ENCODE measurements around the gene NELL1. TPM values are rescaled to one million over a fixed set of nuclear protein-coding genes. Genes with fewer than 3 reads are reported as not detected.
"Not testable (repeated sequence)": the region's sequence is repeated elsewhere in the genome, so short reads cannot be mapped to it uniquely, and the experiment has no call there.

The NELL1 gene
- total RNA-seq, 1 donor from 2014 or later = 0.45 TPM

DNA sequence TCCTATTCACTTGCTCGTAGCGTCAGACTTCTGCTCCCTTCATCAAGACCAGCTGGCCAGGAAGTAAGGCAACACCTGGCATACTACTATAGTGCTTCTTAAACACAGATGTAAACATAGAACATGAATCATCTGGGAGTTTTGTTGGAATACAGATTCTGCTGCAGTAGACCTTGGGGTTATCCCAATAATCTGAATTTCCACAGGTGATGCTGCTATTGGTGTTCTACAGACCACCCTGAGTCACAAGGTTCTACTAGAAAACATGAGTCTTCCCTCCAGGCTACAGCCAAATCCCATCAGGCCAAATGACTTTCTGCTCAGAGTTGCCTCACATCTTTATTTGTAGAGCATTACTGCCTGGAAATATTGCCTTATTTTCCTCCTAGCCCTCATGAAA lies 175.2 kb downstream of the NELL1 start:
- Mint-ChIP-seq H3K27me3 (ENCODE audit: low read depth, unreplicated experiment) (peaks cover 3% of the 10 kb centered on the region), H3K9me3 (ENCODE audit: unreplicated experiment) (no peaks in the 10 kb centered on the region), H3K27ac (ENCODE audit: unreplicated experiment) (no peak overlapping the region), H3K36me3 (ENCODE audit: low read depth, unreplicated experiment) (no peaks in the 10 kb centered on the region), H3K4me3 (ENCODE audit: unreplicated experiment) (no peak overlapping the region), H3K4me1 (ENCODE audit: low read depth, unreplicated experiment) (no peaks in the 10 kb centered on the region)
- no peaks in the 10 kb centered on the region for H3K79me2 ChIP-seq (ENCODE audit: insufficient read depth, low read length)
- H2AFZ ChIP-seq (ENCODE audit: low read depth, low read length) = no peak overlapping the region
- no peaks in the 10 kb centered on the region for H3K27me3 ChIP-seq (ENCODE audit: insufficient read depth, low read length)
- H4K20me1 ChIP-seq (ENCODE audit: insufficient read depth, low read length) = no peaks in the 10 kb centered on the region
- no peaks in the 10 kb centered on the region for H3K9me3 ChIP-seq (ENCODE audit: insufficient read depth, low read depth, low read length)
- DNase-seq (ENCODE audit: low read depth) = no peak
- H3K36me3 ChIP-seq (ENCODE audit: insufficient read depth, low read length) = no peaks in the 10 kb centered on the region
- no peak overlapping the region for H3K27ac ChIP-seq (ENCODE audit: low read depth, low read length)
- H3K4me3 ChIP-seq (ENCODE audit: insufficient read depth, low read depth, low read length) = no peak overlapping the region
- H3K9ac ChIP-seq (ENCODE audit: low read length) = no peak overlapping the region
- no peak overlapping the region for H3K4me2 ChIP-seq (ENCODE audit: low read length)
- no peak for FAIRE-seq
- no peak for TF ChIP-seq EZH2 (IDR thresholded peaks at IDR 0.05; ENCODE audit: insufficient read depth, low read length)
- TF ChIP-seq, protein P1, sequence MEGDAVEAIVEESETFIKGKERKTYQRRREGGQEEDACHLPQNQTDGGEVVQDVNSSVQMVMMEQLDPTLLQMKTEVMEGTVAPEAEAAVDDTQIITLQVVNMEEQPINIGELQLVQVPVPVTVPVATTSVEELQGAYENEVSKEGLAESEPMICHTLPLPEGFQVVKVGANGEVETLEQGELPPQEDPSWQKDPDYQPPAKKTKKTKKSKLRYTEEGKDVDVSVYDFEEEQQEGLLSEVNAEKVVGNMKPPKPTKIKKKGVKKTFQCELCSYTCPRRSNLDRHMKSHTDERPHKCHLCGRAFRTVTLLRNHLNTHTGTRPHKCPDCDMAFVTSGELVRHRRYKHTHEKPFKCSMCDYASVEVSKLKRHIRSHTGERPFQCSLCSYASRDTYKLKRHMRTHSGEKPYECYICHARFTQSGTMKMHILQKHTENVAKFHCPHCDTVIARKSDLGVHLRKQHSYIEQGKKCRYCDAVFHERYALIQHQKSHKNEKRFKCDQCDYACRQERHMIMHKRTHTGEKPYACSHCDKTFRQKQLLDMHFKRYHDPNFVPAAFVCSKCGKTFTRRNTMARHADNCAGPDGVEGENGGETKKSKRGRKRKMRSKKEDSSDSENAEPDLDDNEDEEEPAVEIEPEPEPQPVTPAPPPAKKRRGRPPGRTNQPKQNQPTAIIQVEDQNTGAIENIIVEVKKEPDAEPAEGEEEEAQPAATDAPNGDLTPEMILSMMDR (IDR thresholded peaks at IDR 0.05; ENCODE audit: insufficient read depth, low read depth, low read length) = no peak
- H3K4me1 ChIP-seq (ENCODE audit: insufficient read depth, low read length) = no peaks in the 10 kb centered on the region

DNA sequence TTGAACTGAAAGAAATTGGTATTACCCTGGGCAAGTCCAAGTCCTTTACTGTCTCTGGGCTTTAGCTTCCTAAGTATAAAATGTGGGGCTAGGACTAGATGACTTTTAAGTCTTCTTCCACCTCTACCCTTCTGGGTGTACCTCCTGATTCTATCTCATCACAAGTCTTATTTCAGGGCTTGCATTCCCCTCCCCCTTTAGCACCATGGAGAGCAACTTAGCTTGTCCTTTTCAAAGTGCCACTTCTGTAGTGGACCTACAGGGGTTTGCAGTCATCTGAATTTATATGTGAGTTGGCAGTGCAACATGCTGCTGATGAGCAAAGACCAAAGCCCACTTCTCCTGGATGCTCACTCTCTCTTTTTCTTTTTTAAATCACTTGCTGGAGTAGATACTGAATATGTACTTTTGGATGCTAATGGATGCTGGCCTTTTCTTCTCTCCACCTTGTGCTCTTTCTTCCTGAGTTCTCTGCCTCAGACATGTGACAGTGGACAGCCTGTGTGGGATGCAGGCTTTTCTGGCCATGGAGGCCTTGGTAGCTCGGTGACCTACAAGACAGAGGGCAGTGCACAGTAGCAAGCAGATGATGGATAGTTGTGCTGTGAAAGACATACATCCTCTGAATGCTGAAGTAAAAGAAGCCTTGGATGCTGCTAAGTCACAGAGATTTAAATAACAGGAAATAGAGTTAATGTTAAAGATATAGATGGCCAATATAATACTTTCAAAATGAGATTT lies 185.0 kb downstream of the NELL1 start:
- H3K27me3 ChIP-seq (ENCODE audit: insufficient read depth, low read length) = no peaks in the 10 kb centered on the region
- no peak overlapping the region for H3K4me2 ChIP-seq (ENCODE audit: low read length)
- H3K4me1 Mint-ChIP-seq (ENCODE audit: low read depth, unreplicated experiment) = no peaks in the 10 kb centered on the region
- no peak overlapping the region for H2AFZ ChIP-seq (ENCODE audit: low read depth, low read length)
- DNase-seq (ENCODE audit: low read depth) (no peak), FAIRE-seq (no peak)
- no peaks in the 10 kb centered on the region for H4K20me1 ChIP-seq (ENCODE audit: insufficient read depth, low read length)
- H3K9ac ChIP-seq (ENCODE audit: low read length) = no peak overlapping the region
- H3K4me3 ChIP-seq (ENCODE audit: insufficient read depth, low read depth, low read length) = no peak overlapping the region
- H3K27me3 Mint-ChIP-seq (ENCODE audit: low read depth, unreplicated experiment) = peaks cover 10% of the 10 kb centered on the region
- no peaks in the 10 kb centered on the region for H3K4me1 ChIP-seq (ENCODE audit: insufficient read depth, low read length)
- no peak overlapping the region for H3K27ac Mint-ChIP-seq (ENCODE audit: unreplicated experiment)
- H3K4me3 Mint-ChIP-seq (ENCODE audit: unreplicated experiment) = no peak overlapping the region
- no peaks in the 10 kb centered on the region for H3K36me3 Mint-ChIP-seq (ENCODE audit: low read depth, unreplicated experiment)
- H3K9me3 Mint-ChIP-seq (ENCODE audit: unreplicated experiment) = no peaks in the 10 kb centered on the region
- no peaks in the 10 kb centered on the region for H3K36me3 ChIP-seq (ENCODE audit: insufficient read depth, low read length)
- H3K79me2 ChIP-seq (ENCODE audit: insufficient read depth, low read length) = no peaks in the 10 kb centered on the region
- no peak overlapping the region for H3K27ac ChIP-seq (ENCODE audit: low read depth, low read length)
- no peak for TF ChIP-seq EZH2 (IDR thresholded peaks at IDR 0.05; ENCODE audit: insufficient read depth, low read length)
- TF ChIP-seq, protein P1 (IDR thresholded peaks at IDR 0.05; ENCODE audit: insufficient read depth, low read depth, low read length) = no peak
- peaks cover 15% of the 10 kb centered on the region for H3K9me3 ChIP-seq (ENCODE audit: insufficient read depth, low read depth, low read length)

DNA sequence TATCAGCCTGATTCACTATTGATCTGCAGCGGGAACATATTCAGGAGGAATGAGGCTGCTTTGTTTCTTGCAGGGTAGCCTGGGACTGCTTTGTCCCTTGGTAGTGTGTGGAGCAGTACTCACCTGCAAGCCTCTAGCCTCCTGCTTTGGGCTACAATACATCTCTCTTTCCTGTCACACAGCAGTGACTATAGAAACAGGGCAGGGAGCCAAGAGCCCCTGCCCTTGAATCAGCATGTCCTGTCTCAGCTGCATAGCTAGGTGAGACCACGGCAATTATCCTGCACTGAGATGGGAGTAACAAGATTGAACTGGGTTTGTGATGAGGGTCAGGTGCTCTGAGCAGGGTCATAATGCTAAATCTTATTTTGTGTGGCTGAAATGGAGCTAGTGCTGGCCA lies 191.9 kb downstream of the NELL1 start:
- H3K36me3 Mint-ChIP-seq (ENCODE audit: low read depth, unreplicated experiment) = no peaks in the 10 kb centered on the region
- H3K27ac Mint-ChIP-seq (ENCODE audit: unreplicated experiment) = no peak overlapping the region
- H3K4me1 Mint-ChIP-seq (ENCODE audit: low read depth, unreplicated experiment) = no peaks in the 10 kb centered on the region
- Histone ChIP-seq H3K36me3 (ENCODE audit: insufficient read depth, low read length) (no peaks in the 10 kb centered on the region), H3K4me1 (ENCODE audit: insufficient read depth, low read length) (no peaks in the 10 kb centered on the region), H3K9ac (ENCODE audit: low read length) (no peak overlapping the region), H2AFZ (ENCODE audit: low read depth, low read length) (no peak overlapping the region), H3K9me3 (ENCODE audit: insufficient read depth, low read depth, low read length) (peaks cover 13% of the 10 kb centered on the region), H3K4me3 (ENCODE audit: insufficient read depth, low read depth, low read length) (no peak overlapping the region), H4K20me1 (ENCODE audit: insufficient read depth, low read length) (no peaks in the 10 kb centered on the region), H3K79me2 (ENCODE audit: insufficient read depth, low read length) (no peaks in the 10 kb centered on the region), H3K27ac (ENCODE audit: low read depth, low read length) (no peak overlapping the region), H3K27me3 (ENCODE audit: insufficient read depth, low read length) (no peaks in the 10 kb centered on the region), H3K4me2 (ENCODE audit: low read length) (no peak overlapping the region)
- FAIRE-seq = no peak
- H3K4me3 Mint-ChIP-seq (ENCODE audit: unreplicated experiment) = no peak overlapping the region
- no peak for DNase-seq (ENCODE audit: low read depth)
- peaks cover 10% of the 10 kb centered on the region for H3K27me3 Mint-ChIP-seq (ENCODE audit: low read depth, unreplicated experiment)
- peaks cover 4% of the 10 kb centered on the region for H3K9me3 Mint-ChIP-seq (ENCODE audit: unreplicated experiment)
- TF ChIP-seq, protein P1 (IDR thresholded peaks at IDR 0.05; ENCODE audit: insufficient read depth, low read depth, low read length) = no peak
- TF ChIP-seq EZH2 (IDR thresholded peaks at IDR 0.05; ENCODE audit: insufficient read depth, low read length) = no peak

DNA sequence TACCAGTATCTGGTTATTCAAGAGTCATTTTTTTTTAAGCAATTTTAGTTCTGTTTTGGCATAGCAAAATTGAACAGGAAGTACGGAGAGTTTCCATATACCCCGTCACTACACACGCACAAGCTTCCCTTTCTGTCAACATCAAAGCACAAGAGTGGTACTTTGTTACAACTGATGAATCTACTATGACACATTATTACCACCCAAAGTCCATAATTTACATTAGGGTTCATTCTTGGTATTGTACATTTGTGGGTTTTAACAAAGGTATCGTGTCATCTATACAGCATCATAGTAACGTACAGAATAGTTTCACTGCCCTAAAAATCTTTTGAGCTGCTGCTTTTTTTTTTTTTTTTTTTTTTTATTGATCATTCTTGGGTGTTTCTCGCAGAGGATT lies 192.9 kb downstream of the NELL1 start:
- not testable (repeated sequence) for H3K4me1 Mint-ChIP-seq (ENCODE audit: low read depth, unreplicated experiment); H4K20me1 ChIP-seq (ENCODE audit: insufficient read depth, low read length); H3K79me2 ChIP-seq (ENCODE audit: insufficient read depth, low read length); H3K27ac Mint-ChIP-seq (ENCODE audit: unreplicated experiment); FAIRE-seq; H3K4me3 Mint-ChIP-seq (ENCODE audit: unreplicated experiment); DNase-seq (ENCODE audit: low read depth); H3K27me3 ChIP-seq (ENCODE audit: insufficient read depth, low read length); H2AFZ ChIP-seq (ENCODE audit: low read depth, low read length); H3K9me3 ChIP-seq (ENCODE audit: insufficient read depth, low read depth, low read length); H3K9ac ChIP-seq (ENCODE audit: low read length); H3K4me3 ChIP-seq (ENCODE audit: insufficient read depth, low read depth, low read length); H3K4me2 ChIP-seq (ENCODE audit: low read length); H3K36me3 Mint-ChIP-seq (ENCODE audit: low read depth, unreplicated experiment); H3K27me3 Mint-ChIP-seq (ENCODE audit: low read depth, unreplicated experiment); H3K9me3 Mint-ChIP-seq (ENCODE audit: unreplicated experiment); H3K27ac ChIP-seq (ENCODE audit: low read depth, low read length); H3K4me1 ChIP-seq (ENCODE audit: insufficient read depth, low read length); H3K36me3 ChIP-seq (ENCODE audit: insufficient read depth, low read length)

All from astrocyte (in vitro differentiated cells and primary cell).